ENCODE data around the gene ATM. TPM values are rescaled to one million over a fixed set of nuclear protein-coding genes. Genes with fewer than 3 reads are reported as not detected.
"Not testable (repeated sequence)": the region's sequence is repeated elsewhere in the genome, so short reads cannot be mapped to it uniquely, and the experiment has no call there.

The ATM gene
- total RNA-seq, 2 experiments from 2014 or later = 75.8 to 77.5 TPM

DNA sequence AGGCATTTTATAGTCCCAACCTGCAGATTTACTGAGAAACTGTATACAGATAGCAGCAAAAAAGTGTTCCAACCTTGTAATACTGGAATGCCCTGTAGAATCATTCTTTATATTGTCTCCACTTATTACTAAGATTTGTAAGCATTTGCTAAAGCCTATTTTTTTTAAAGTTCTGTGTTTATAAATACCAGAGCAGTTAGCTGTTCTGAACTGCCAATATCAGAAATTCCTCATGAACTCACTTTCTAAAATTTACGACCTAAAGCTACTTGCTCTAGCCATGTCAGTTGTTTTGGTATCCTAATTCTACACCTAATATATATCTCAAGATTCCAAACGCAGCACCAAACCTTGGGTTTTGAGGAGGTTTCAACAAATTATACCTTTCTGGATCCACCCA is 141.3 kb downstream of the ATM start:
- Mint-ChIP-seq H3K27ac (peak overlapping the region; percentile 30), H3K36me3 (ENCODE audit: low read depth) (peaks cover 32% of the 10 kb centered on the region)
- intact Hi-C loops (cut with micrococcal nuclease) = no loop called here

DNA sequence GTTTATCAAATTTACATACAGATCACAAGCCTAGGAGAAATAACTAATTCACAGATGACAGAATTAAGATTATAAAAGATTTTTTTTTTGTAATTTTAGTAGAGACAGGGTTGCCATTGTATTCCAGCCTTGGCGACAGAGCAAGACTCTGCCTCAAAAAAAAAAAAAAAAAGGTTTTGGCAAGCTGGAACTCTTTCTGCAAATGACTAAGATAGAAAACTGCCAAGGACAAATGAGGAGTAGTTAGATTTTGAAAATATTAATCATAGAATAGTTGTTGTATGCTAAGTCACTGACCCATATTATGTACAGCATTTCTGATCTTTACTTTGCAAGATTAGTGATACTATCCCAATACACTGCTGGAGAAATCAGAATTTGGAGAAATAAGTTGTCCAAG is 145.3 kb downstream of the ATM start:
- no peak for TF ChIP-seq CTCF (IDR thresholded peaks at IDR 0.05)
- no peaks in the 10 kb centered on the region for H3K27me3 Mint-ChIP-seq
- POLR2A ChIA-PET = no interaction called here
- H3K36me3 Mint-ChIP-seq (ENCODE audit: low read depth) = peaks cover 37% of the 10 kb centered on the region
- no peak overlapping the region for H3K4me3 Mint-ChIP-seq
- peaks cover 4% of the 10 kb centered on the region for H3K9me3 Mint-ChIP-seq
- intact Hi-C loops (cut with micrococcal nuclease) = no loop called here
- peaks cover 8% of the 10 kb centered on the region for H3K4me1 Mint-ChIP-seq (ENCODE audit: low read depth)
- DNase-seq = no peak
- CTCF ChIA-PET = no interaction called here
- no peak for ATAC-seq
- no peak overlapping the region for H3K27ac Mint-ChIP-seq

More for the DNA sequence above, 141.3 kb downstream of the ATM start:
- no peak for TF ChIP-seq CTCF (IDR thresholded peaks at IDR 0.05)
- Mint-ChIP-seq H3K9me3 (no peaks in the 10 kb centered on the region), H3K4me1 (ENCODE audit: low read depth) (peaks cover 2% of the 10 kb centered on the region), H3K27me3 (no peaks in the 10 kb centered on the region), H3K4me3 (no peak overlapping the region)
- no peak for ATAC-seq
- DNase-seq = no peak
- ChIA-PET POLR2A (no interaction called here), CTCF (interaction anchor here (0.8 kb wide), 1 partner anchor 371 kb away, joined by 3 read pairs; no protein-coding TSS in a partner anchor)

DNA sequence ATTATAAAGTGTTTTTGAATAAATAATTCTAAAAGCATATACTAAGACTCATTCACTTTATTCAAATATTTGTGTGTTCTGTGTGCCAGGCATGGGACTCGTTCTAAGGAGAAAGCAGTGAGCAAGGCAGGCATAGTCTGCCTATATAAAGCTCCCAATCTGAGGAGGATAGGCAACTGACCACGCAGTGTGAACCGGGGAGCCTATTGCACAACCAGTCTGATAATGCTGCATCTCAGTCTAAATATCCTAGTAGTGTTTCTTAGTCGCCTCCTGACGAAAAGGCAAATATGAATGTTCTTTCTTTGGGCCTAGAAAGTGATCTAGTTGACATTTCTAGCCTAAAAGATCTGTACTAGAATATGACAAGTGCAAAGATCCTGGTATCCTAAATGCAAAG is 146.2 kb downstream of the ATM start:
- Mint-ChIP-seq H3K27ac (no peak overlapping the region), H3K27me3 (no peaks in the 10 kb centered on the region), H3K4me1 (ENCODE audit: low read depth) (peaks cover 8% of the 10 kb centered on the region), H3K4me3 (no peak overlapping the region), H3K36me3 (ENCODE audit: low read depth) (peaks cover 34% of the 10 kb centered on the region), H3K9me3 (peaks cover 8% of the 10 kb centered on the region)
- ATAC-seq (no peak), DNase-seq (no peak)
- POLR2A ChIA-PET = no interaction called here
- intact Hi-C loops (cut with micrococcal nuclease) = no loop called here
- CTCF ChIA-PET = no interaction called here
- TF ChIP-seq CTCF (IDR thresholded peaks at IDR 0.05) = no peak

GRCh38 chr11:108370315-108370714 is 147.4 kb downstream of the ATM start:
- H3K9me3 Mint-ChIP-seq = peaks cover 10% of the 10 kb centered on the region
- peaks cover 25% of the 10 kb centered on the region for H3K36me3 Mint-ChIP-seq (ENCODE audit: low read depth)
- H3K4me1 Mint-ChIP-seq (ENCODE audit: low read depth) = peaks cover 8% of the 10 kb centered on the region
- no peak for DNase-seq
- ChIA-PET POLR2A (no interaction called here), CTCF (no interaction called here)
- no peak for ATAC-seq
- intact Hi-C loops (cut with micrococcal nuclease) = no loop called here
- no peak overlapping the region for H3K27ac Mint-ChIP-seq
- H3K27me3 Mint-ChIP-seq = no peaks in the 10 kb centered on the region
- TF ChIP-seq CTCF (IDR thresholded peaks at IDR 0.05) = no peak
- H3K4me3 Mint-ChIP-seq = no peak overlapping the region

DNA sequence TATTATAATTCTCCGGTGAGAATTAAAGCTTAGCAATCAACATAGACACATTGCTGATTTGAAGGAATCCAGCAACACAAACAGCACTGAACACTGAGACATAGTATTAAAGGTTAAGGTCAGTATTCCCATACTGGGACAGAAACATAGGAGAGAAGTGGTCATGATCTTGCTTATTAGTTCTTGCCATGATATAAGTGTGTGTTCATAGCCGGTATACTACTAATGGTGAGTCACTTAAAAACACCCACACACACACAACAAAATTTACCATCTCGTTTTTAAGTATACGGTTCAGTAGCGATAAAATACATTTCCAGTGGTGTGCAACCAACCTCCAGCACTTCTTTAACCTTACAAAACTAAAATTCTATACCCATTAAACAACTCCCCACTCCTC is 148.1 kb downstream of the ATM start:
- Mint-ChIP-seq H3K27me3 (no peaks in the 10 kb centered on the region), H3K9me3 (peaks cover 10% of the 10 kb centered on the region), H3K4me1 (ENCODE audit: low read depth) (peaks cover 8% of the 10 kb centered on the region), H3K27ac (no peak overlapping the region), H3K36me3 (ENCODE audit: low read depth) (peaks cover 22% of the 10 kb centered on the region), H3K4me3 (no peak overlapping the region)
- intact Hi-C loops (cut with micrococcal nuclease) = no loop called here
- no peak for DNase-seq
- CTCF ChIA-PET = no interaction called here
- POLR2A ChIA-PET = no interaction called here
- ATAC-seq = no peak
- no peak for TF ChIP-seq CTCF (IDR thresholded peaks at IDR 0.05)

GRCh38 chr11:108373505-108373904 is 150.6 kb downstream of the ATM start:
- H3K27ac Mint-ChIP-seq; H3K4me3 Mint-ChIP-seq; H3K27me3 Mint-ChIP-seq; POLR2A ChIA-PET; intact Hi-C loops (cut with micrococcal nuclease); DNase-seq; H3K4me1 Mint-ChIP-seq (ENCODE audit: low read depth); CTCF ChIA-PET; ATAC-seq: not testable (repeated sequence)
- Mint-ChIP-seq H3K36me3 (ENCODE audit: low read depth) (peaks cover 14% of the 10 kb centered on the region), H3K9me3 (peaks cover 10% of the 10 kb centered on the region)

All from activated CD8-positive, alpha-beta T cell treated with anti-CD3 and anti-CD28 coated beads for 36 hours (primary cell).